Esophagus squamous epithelium (tissue), 4 donors: ENCODE data around the gene SOCS1.

Experiments
- POLR2A ChIP-seq, 4 donors: fragments of 450-650 bp; IDR thresholded peaks; one replicate each; pipeline ENCODE4 v1.6.1; 2017; ENCODE audit warnings: antibody characterized with exemption in 4 of 4, mild to moderate bottlenecking in 4 of 4, moderate library complexity in 3 of 4
- TF ChIP-seq, protein P1 (sequence below), 6 experiments: fragments of 450-650 bp in 4 of 6; fragments of 200-600 bp in 2 of 6; sonication (generic) in 2 of 6; IDR thresholded peaks; one replicate each; pipeline ENCODE4 v1.5.1; 2016 to 2019; ENCODE audit warnings: antibody characterized with exemption in 6 of 6, mild to moderate bottlenecking in 4 of 6, moderate library complexity in 4 of 6

DNA sequence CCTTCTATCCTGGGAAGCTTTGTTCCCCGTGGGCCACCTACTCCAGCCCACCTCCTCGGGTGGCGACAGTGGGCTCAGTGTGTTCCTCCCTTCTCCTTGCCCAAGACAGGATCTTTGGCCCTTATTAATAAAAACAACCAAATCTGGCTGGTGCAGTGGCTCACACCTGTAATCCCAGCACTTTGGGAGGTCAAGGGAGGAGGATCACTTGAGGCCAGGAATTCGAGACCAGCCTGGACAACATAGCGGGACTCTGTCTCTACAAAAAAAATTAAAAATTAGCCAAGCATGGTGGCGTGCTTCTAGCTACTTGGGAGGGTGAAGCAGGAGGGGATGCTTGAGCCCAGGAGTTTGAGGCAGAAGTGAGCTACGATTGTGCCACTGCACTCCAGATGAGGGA, 42.2 kb downstream of the SOCS1 start:
- TF ChIP-seq POLR2A (IDR thresholded peaks at IDR 0.05) = no peak
- TF ChIP-seq, protein P1, sequence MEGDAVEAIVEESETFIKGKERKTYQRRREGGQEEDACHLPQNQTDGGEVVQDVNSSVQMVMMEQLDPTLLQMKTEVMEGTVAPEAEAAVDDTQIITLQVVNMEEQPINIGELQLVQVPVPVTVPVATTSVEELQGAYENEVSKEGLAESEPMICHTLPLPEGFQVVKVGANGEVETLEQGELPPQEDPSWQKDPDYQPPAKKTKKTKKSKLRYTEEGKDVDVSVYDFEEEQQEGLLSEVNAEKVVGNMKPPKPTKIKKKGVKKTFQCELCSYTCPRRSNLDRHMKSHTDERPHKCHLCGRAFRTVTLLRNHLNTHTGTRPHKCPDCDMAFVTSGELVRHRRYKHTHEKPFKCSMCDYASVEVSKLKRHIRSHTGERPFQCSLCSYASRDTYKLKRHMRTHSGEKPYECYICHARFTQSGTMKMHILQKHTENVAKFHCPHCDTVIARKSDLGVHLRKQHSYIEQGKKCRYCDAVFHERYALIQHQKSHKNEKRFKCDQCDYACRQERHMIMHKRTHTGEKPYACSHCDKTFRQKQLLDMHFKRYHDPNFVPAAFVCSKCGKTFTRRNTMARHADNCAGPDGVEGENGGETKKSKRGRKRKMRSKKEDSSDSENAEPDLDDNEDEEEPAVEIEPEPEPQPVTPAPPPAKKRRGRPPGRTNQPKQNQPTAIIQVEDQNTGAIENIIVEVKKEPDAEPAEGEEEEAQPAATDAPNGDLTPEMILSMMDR (IDR thresholded peaks at IDR 0.05) = no peak
